GM12878 (cell line): ENCODE measurements around the gene DOCK2.

Experiments
- NBN ChIP-seq: fragments of 450-650 bp; IDR thresholded peaks from 2 replicates; pipeline ENCODE4 v1.6.1; 2016
- TF ChIP-seq, protein P1 (sequence below), 3 experiments: IDR thresholded peaks in 2 of 3; conservative IDR thresholded peaks in 1 of 3; 2 replicates each; pipeline ENCODE4 v1.5.1; 2011; ENCODE audit warnings: low read depth in 3 of 3, low read length in 3 of 3, mild to moderate bottlenecking in 3 of 3, control low read depth in 2 of 3, moderate library complexity in 2 of 3, inconsistent platforms in 1 of 3, mixed read lengths in 1 of 3; ENCODE audit not compliant: control insufficient read depth in 2 of 3, insufficient read depth in 1 of 3; ENCODE audit errors: extremely low read depth in 1 of 3

DNA sequence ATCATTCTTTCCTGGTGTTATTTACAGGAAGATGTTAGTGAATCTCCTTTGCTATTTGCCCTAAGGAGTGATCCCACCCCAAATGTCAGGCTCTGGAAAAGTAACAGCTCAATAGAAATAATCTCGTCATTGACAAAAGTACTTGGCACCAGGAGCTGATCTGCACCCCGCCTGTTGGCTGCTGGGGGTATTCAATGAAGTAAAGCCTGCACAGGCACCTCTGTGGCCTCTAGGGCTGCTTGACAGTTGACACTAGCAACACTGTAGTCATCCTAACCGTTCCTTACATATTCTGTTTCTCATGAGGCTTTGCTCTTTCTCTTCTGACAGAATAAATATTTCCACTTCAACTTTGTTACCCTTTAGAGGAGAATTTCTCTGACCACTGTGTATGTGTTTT lies 103.4 kb downstream of the DOCK2 start:
- TF ChIP-seq, protein P1, sequence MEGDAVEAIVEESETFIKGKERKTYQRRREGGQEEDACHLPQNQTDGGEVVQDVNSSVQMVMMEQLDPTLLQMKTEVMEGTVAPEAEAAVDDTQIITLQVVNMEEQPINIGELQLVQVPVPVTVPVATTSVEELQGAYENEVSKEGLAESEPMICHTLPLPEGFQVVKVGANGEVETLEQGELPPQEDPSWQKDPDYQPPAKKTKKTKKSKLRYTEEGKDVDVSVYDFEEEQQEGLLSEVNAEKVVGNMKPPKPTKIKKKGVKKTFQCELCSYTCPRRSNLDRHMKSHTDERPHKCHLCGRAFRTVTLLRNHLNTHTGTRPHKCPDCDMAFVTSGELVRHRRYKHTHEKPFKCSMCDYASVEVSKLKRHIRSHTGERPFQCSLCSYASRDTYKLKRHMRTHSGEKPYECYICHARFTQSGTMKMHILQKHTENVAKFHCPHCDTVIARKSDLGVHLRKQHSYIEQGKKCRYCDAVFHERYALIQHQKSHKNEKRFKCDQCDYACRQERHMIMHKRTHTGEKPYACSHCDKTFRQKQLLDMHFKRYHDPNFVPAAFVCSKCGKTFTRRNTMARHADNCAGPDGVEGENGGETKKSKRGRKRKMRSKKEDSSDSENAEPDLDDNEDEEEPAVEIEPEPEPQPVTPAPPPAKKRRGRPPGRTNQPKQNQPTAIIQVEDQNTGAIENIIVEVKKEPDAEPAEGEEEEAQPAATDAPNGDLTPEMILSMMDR (IDR thresholded peaks at IDR 0.05 in 2 of 3, conservative IDR thresholded peaks at IDR 0.05 in 1 of 3; ENCODE audit: control insufficient read depth in 2 of 3, extremely low read depth in 1 of 3, insufficient read depth in 1 of 3, low read depth in 3 of 3, low read length in 3 of 3) = no peak
- TF ChIP-seq NBN = no peak
